Measurements from ENCODE around the gene FAM219A. TPM values are rescaled to one million over a fixed set of nuclear protein-coding genes. Genes with fewer than 3 reads are reported as not detected.

Gene FAM219A
- total RNA-seq, 1 experiment from 2014 or later: 20.6 TPM

GRCh38 chr9:34450644-34451043, 7.7 kb downstream of the FAM219A start (continued):
- TF ChIP-seq RELA (CRISPR knock-in tag; IDR thresholded peaks at IDR 0.05; ENCODE audit: borderline replicate concordance): no peak

- CTCF ChIA-PET: interaction anchor here (0.6 to 1.3 kb wide), 4 partner anchors 22 to 145 kb away, joined by 3 to 8 read pairs (median 4); no protein-coding TSS in a partner anchor
- Mint-ChIP-seq H3K27me3 (ENCODE audit: low read depth) (no peaks in the 10 kb centered on the region), H3K27ac (no peak overlapping the region), H3K36me3 (no peaks in the 10 kb centered on the region), H3K9me3 (no peaks in the 10 kb centered on the region), H3K4me1 (peaks cover 28% of the 10 kb centered on the region), H3K4me3 (no peak overlapping the region)
- DNase-seq (ENCODE audit: low spot score) (no peak), ATAC-seq (no peak)
- POLR2A ChIA-PET: no interaction called here
- TF ChIP-seq ZNF317 (CRISPR knock-in tag; IDR thresholded peaks at IDR 0.05; ENCODE audit: borderline replicate concordance, low read depth) (no peak), SOX15 (CRISPR knock-in tag; IDR thresholded peaks at IDR 0.05) (no peak), NFE2L1 (CRISPR knock-in tag; IDR thresholded peaks at IDR 0.05) (no peak), ZNF232 (CRISPR knock-in tag; IDR thresholded peaks at IDR 0.05) (no peak), ZNF532 (CRISPR knock-in tag; IDR thresholded peaks at IDR 0.05; ENCODE audit: borderline replicate concordance) (no peak), FOXP4 (CRISPR knock-in tag; IDR thresholded peaks at IDR 0.05) (no peak), IRF1 (CRISPR knock-in tag; IDR thresholded peaks at IDR 0.05) (no peak), ZNF671 (CRISPR knock-in tag; IDR thresholded peaks at IDR 0.05) (no peak), SMAD4 (CRISPR knock-in tag; IDR thresholded peaks at IDR 0.05) (no peak), CREB1 (CRISPR knock-in tag; IDR thresholded peaks at IDR 0.05) (no peak), ATF1 (CRISPR knock-in tag; IDR thresholded peaks at IDR 0.05) (no peak), ELF4 (CRISPR knock-in tag; IDR thresholded peaks at IDR 0.05; ENCODE audit: low read depth) (no peak), ZNF512 (CRISPR knock-in tag; IDR thresholded peaks at IDR 0.05; ENCODE audit: borderline replicate concordance) (no peak), NR1H2 (CRISPR knock-in tag; IDR thresholded peaks at IDR 0.05) (no peak), ESRRA (CRISPR knock-in tag; IDR thresholded peaks at IDR 0.05; ENCODE audit: borderline replicate concordance) (no peak), CDX4 (CRISPR knock-in tag; IDR thresholded peaks at IDR 0.05; ENCODE audit: borderline replicate concordance) (no peak), MAX (CRISPR knock-in tag; IDR thresholded peaks at IDR 0.05) (no peak), HMGA2 (CRISPR knock-in tag; IDR thresholded peaks at IDR 0.05) (no peak), GRHL2 (CRISPR knock-in tag; IDR thresholded peaks at IDR 0.05; ENCODE audit: insufficient replicate concordance, severe bottlenecking) (no peak)
Measured at GRCh38 chr9:34446951-34447350, 11.4 kb downstream of the FAM219A start.
